ENCODE results near the gene HCAR3.

- TF ChIP-seq, protein P1, sequence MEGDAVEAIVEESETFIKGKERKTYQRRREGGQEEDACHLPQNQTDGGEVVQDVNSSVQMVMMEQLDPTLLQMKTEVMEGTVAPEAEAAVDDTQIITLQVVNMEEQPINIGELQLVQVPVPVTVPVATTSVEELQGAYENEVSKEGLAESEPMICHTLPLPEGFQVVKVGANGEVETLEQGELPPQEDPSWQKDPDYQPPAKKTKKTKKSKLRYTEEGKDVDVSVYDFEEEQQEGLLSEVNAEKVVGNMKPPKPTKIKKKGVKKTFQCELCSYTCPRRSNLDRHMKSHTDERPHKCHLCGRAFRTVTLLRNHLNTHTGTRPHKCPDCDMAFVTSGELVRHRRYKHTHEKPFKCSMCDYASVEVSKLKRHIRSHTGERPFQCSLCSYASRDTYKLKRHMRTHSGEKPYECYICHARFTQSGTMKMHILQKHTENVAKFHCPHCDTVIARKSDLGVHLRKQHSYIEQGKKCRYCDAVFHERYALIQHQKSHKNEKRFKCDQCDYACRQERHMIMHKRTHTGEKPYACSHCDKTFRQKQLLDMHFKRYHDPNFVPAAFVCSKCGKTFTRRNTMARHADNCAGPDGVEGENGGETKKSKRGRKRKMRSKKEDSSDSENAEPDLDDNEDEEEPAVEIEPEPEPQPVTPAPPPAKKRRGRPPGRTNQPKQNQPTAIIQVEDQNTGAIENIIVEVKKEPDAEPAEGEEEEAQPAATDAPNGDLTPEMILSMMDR (IDR thresholded peaks at IDR 0.05; ENCODE audit: low read depth, low read length, missing input control) = peak; percentile 68
- TF ChIP-seq HNF4A (conservative IDR thresholded peaks at IDR 0.05) (no peak), YY1 (IDR thresholded peaks at IDR 0.05) (peak; percentile 72), ZBTB33 (IDR thresholded peaks at IDR 0.05) (peak; percentile 100), RXRA (IDR thresholded peaks at IDR 0.05) (peak in 1 of 2 donors; percentile 16)
- TF ChIP-seq, protein P2, sequence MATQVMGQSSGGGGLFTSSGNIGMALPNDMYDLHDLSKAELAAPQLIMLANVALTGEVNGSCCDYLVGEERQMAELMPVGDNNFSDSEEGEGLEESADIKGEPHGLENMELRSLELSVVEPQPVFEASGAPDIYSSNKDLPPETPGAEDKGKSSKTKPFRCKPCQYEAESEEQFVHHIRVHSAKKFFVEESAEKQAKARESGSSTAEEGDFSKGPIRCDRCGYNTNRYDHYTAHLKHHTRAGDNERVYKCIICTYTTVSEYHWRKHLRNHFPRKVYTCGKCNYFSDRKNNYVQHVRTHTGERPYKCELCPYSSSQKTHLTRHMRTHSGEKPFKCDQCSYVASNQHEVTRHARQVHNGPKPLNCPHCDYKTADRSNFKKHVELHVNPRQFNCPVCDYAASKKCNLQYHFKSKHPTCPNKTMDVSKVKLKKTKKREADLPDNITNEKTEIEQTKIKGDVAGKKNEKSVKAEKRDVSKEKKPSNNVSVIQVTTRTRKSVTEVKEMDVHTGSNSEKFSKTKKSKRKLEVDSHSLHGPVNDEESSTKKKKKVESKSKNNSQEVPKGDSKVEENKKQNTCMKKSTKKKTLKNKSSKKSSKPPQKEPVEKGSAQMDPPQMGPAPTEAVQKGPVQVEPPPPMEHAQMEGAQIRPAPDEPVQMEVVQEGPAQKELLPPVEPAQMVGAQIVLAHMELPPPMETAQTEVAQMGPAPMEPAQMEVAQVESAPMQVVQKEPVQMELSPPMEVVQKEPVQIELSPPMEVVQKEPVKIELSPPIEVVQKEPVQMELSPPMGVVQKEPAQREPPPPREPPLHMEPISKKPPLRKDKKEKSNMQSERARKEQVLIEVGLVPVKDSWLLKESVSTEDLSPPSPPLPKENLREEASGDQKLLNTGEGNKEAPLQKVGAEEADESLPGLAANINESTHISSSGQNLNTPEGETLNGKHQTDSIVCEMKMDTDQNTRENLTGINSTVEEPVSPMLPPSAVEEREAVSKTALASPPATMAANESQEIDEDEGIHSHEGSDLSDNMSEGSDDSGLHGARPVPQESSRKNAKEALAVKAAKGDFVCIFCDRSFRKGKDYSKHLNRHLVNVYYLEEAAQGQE (IDR thresholded peaks at IDR 0.05) = peak; percentile 41
Measured at GRCh38 chr12:122752464-122753318, 36.1 kb upstream of the HCAR3 start, which contains the start of gene DENR.
